ENCODE data around the gene PLPP6. TPM values are rescaled to one million over a fixed set of nuclear protein-coding genes. Genes with fewer than 3 reads are reported as not detected.

PLPP6 gene
- total RNA-seq, 1 experiment from 2014 or later, result 1.8 TPM

GRCh38 chr9:4668604-4669003 lies 6.5 kb downstream of the PLPP6 start:
- DNase-seq (ENCODE audit: low read depth, low spot score), result no peak
- intact Hi-C loops (cut with micrococcal nuclease; ENCODE audit: unreplicated experiment), result loop anchor here (10.0 kb wide), 1 partner anchor 284 kb away; no protein-coding TSS in a partner anchor
- Histone ChIP-seq H3K4me1 (ENCODE audit: control insufficient read depth, insufficient read depth, low read length) (no peaks in the 10 kb centered on the region; the same call in 1 of the 2 replicates), H3K9me3 (ENCODE audit: control insufficient read depth, insufficient read depth, low read depth, low read length) (no peaks in the 10 kb centered on the region), H3K27ac (ENCODE audit: low read length) (no peak overlapping the region), H3K4me3 (ENCODE audit: low read depth in 2 of 2, low read length in 2 of 2) (no peak overlapping the region), H3K36me3 (ENCODE audit: control insufficient read depth, insufficient read depth, low read length) (no peaks in the 10 kb centered on the region), H3K27me3 (ENCODE audit: control insufficient read depth, insufficient read depth, low read length) (no peaks in the 10 kb centered on the region)
- ChIA-PET CTCF (no interaction called here), POLR2A (no interaction called here)
- no peak for TF ChIP-seq SIN3A (IDR thresholded peaks at IDR 0.05; ENCODE audit: borderline replicate concordance, insufficient read depth, low read depth, low read length)
- no peak for TF ChIP-seq CTCF (IDR thresholded peaks at IDR 0.05)
- TF ChIP-seq POLR2AphosphoS5 (IDR thresholded peaks at IDR 0.05; ENCODE audit: low read depth, low read length), result no peak
- in situ Hi-C loops (cut with HindIII; ENCODE audit: low pct_unique_long_range_greater_than_20kb, low sequenced_read_pairs), result no loop called here
- BruUV-seq (replicated peaks), result no TSS peak
- ATAC-seq, result no peak

- intact Hi-C loops (cut with micrococcal nuclease; ENCODE audit: unreplicated experiment) (loop anchor here (10.0 kb wide), 1 partner anchor 285 kb away; no protein-coding TSS in a partner anchor), in situ Hi-C loops (cut with HindIII; ENCODE audit: low pct_unique_long_range_greater_than_20kb, low sequenced_read_pairs) (no loop called here)
- Histone ChIP-seq H3K36me3 (ENCODE audit: control insufficient read depth, insufficient read depth, low read length) (no peaks in the 10 kb centered on the region), H3K4me3 (ENCODE audit: low read depth in 2 of 2, low read length in 2 of 2) (no peak overlapping the region), H3K27me3 (ENCODE audit: control insufficient read depth, insufficient read depth, low read length) (no peaks in the 10 kb centered on the region), H3K9me3 (ENCODE audit: control insufficient read depth, insufficient read depth, low read depth, low read length) (no peaks in the 10 kb centered on the region), H3K4me1 (ENCODE audit: control insufficient read depth, insufficient read depth, low read length) (no peaks in the 10 kb centered on the region), H3K27ac (ENCODE audit: low read length) (no peak overlapping the region)
- TF ChIP-seq POLR2AphosphoS5 (IDR thresholded peaks at IDR 0.05; ENCODE audit: low read depth, low read length) (no peak), REST (IDR thresholded peaks at IDR 0.05; ENCODE audit: insufficient read depth in 1 of 2, low read depth in 2 of 2, low read length in 1 of 2) (no peak), TCF7L2 (IDR thresholded peaks at IDR 0.05; ENCODE audit: low read depth, low read length) (no peak), SIN3A (IDR thresholded peaks at IDR 0.05; ENCODE audit: borderline replicate concordance, insufficient read depth, low read depth, low read length) (no peak), CTCF (IDR thresholded peaks at IDR 0.05) (no peak)
- ATAC-seq (no peak), DNase-seq (ENCODE audit: low read depth, low spot score) (no peak)
- ChIA-PET CTCF (no interaction called here), POLR2A (no interaction called here)
- no TSS peak for BruUV-seq (replicated peaks)
These were observed 7.8 kb downstream of the PLPP6 start for GRCh38 chr9:4669890-4670289.
